HEK293 (cell line): ENCODE results near the gene OPCML.

ENCODE experiments used
- CTCF ChIA-PET: fragments of 350-600 bp; formaldehyde crosslinking; extraction: SDS; loops from one replicate; lab custom pipeline; 2021; ENCODE audit warnings: antibody characterized with exemption; lab: Yijun Ruan, JAX
- POLR2A ChIA-PET: fragments of 300-600 bp; formaldehyde crosslinking; extraction: SDS; loops from one replicate; lab custom pipeline; 2020; ENCODE audit warnings: antibody characterized with exemption, inconsistent platforms; lab: Yijun Ruan, JAX
- H3K27ac ChIP-seq: fragments of 200-500 bp; sonication (Bioruptor generic); 2 replicates; pipeline ENCODE4 v1.5.1; 2014; ENCODE audit warnings: low read depth, low read length, control low read depth, inconsistent platforms; ENCODE audit errors: extremely low read depth
- H3K36me3 ChIP-seq, 2 experiments: fragments of 200-500 bp in 1 of 2; sonication (Bioruptor generic) in 1 of 2; 1 replicate in 1 of 2; 2 replicates in 1 of 2; pipeline ENCODE4 v1.5.1; 2014 to 2017; ENCODE audit warnings: inconsistent platforms in 2 of 2, low read length in 2 of 2; ENCODE audit not compliant: control insufficient read depth in 2 of 2, insufficient read depth in 1 of 2
- H3K4me1 ChIP-seq: fragments of 200-500 bp; sonication (Bioruptor generic); 2 replicates; pipeline ENCODE4 v1.5.1; 2014; ENCODE audit warnings: mild to moderate bottlenecking, low read length, inconsistent platforms; ENCODE audit not compliant: control insufficient read depth, insufficient read depth
- H3K4me3 ChIP-seq: 2 replicates; pipeline ENCODE4 v1.5.1; 2011; ENCODE audit warnings: low read depth, mild to moderate bottlenecking, control low read depth, low read length, moderate library complexity
- H3K9me3 ChIP-seq: fragments of 200-500 bp; sonication (Bioruptor generic); 2 replicates; pipeline ENCODE4 v1.5.1; 2014; ENCODE audit warnings: low read depth, low read length, inconsistent platforms; ENCODE audit not compliant: control insufficient read depth, insufficient read depth
- GLI2 ChIP-seq: fragments of 450-650 bp; formaldehyde crosslinking; IDR thresholded peaks from 2 replicates; pipeline ENCODE4; 2017; ENCODE audit warnings: missing biosample characterization, missing genetic modification characterization, low read depth, borderline replicate concordance
- GLIS1 ChIP-seq: fragments of 450-650 bp; formaldehyde crosslinking; IDR thresholded peaks from 2 replicates; pipeline ENCODE4 v1.5.1; 2016; ENCODE audit warnings: missing biosample characterization, missing genetic modification characterization
- HOXC10 ChIP-seq: sonication (generic); formaldehyde crosslinking; IDR thresholded peaks from 2 replicates; pipeline ENCODE4 v1.8.1; 2023; ENCODE audit warnings: mild to moderate bottlenecking, missing genetic modification reagents
- KLF8 ChIP-seq: fragments of 450-650 bp; formaldehyde crosslinking; IDR thresholded peaks from 2 replicates; pipeline ENCODE4 v1.5.1; 2016; ENCODE audit warnings: missing biosample characterization, missing genetic modification characterization
- MEIS1 ChIP-seq: sonication (generic); formaldehyde crosslinking; IDR thresholded peaks from 2 replicates; pipeline ENCODE4 v1.8.1; 2022; ENCODE audit warnings: missing genetic modification reagents, mild to moderate bottlenecking, borderline replicate concordance
- OVOL3 ChIP-seq: fragments of 450-650 bp; formaldehyde crosslinking; IDR thresholded peaks from 2 replicates; pipeline ENCODE4 v1.5.1; 2016; ENCODE audit warnings: missing biosample characterization, missing genetic modification characterization
- PBX3 ChIP-seq: sonication (generic); formaldehyde crosslinking; IDR thresholded peaks from 2 replicates; pipeline ENCODE4 v1.8.1; 2022; ENCODE audit warnings: mild to moderate bottlenecking, moderate library complexity, missing genetic modification reagents
- REPIN1 ChIP-seq: fragments of 450-650 bp; formaldehyde crosslinking; IDR thresholded peaks from 2 replicates; pipeline ENCODE4 v1.5.1; 2017; ENCODE audit warnings: missing biosample characterization, missing genetic modification characterization, low read depth
- SCRT1 ChIP-seq: fragments of 450-650 bp; formaldehyde crosslinking; IDR thresholded peaks from 2 replicates; pipeline ENCODE4 v1.5.1; 2016; ENCODE audit warnings: missing biosample characterization, missing genetic modification characterization, borderline replicate concordance
- SCRT2 ChIP-seq: fragments of 450-650 bp; formaldehyde crosslinking; IDR thresholded peaks from 2 replicates; pipeline ENCODE4 v1.5.1; 2016; ENCODE audit warnings: missing biosample characterization, missing genetic modification characterization
- ZBTB10 ChIP-seq: fragments of 450-650 bp; formaldehyde crosslinking; IDR thresholded peaks from 2 replicates; pipeline ENCODE4 v1.5.1; 2016; ENCODE audit warnings: missing biosample characterization, missing genetic modification characterization
- ZFHX2 ChIP-seq: fragments of 450-650 bp; formaldehyde crosslinking; conservative IDR thresholded peaks from 2 replicates; pipeline ENCODE4 v1.5.1; 2016; ENCODE audit warnings: missing biosample characterization, missing genetic modification characterization
- ZNF140 ChIP-seq: fragments of 450-650 bp; formaldehyde crosslinking; IDR thresholded peaks from 2 replicates; pipeline ENCODE4 v1.5.1; 2016; ENCODE audit warnings: missing biosample characterization, missing genetic modification characterization
- ZNF184 ChIP-seq: fragments of 450-650 bp; IDR thresholded peaks from 2 replicates; pipeline ENCODE4 v1.5.1; 2018; ENCODE audit warnings: missing biosample characterization, mild to moderate bottlenecking, missing genetic modification characterization
- ZNF2 ChIP-seq: fragments of 450-650 bp; formaldehyde crosslinking; IDR thresholded peaks from 2 replicates; pipeline ENCODE4 v1.5.1; 2016; ENCODE audit warnings: missing biosample characterization, missing genetic modification characterization
- ZNF223 ChIP-seq: fragments of 450-650 bp; formaldehyde crosslinking; IDR thresholded peaks from 2 replicates; pipeline ENCODE4 v1.5.1; 2016; ENCODE audit warnings: missing biosample characterization, missing genetic modification characterization
- ZNF23 ChIP-seq: fragments of 450-650 bp; formaldehyde crosslinking; IDR thresholded peaks from 2 replicates; pipeline ENCODE4 v1.5.1; 2016; ENCODE audit warnings: missing biosample characterization, missing genetic modification characterization, borderline replicate concordance
- ZNF239 ChIP-seq: fragments of 450-650 bp; formaldehyde crosslinking; IDR thresholded peaks from 2 replicates; pipeline ENCODE4 v1.5.1; 2016; ENCODE audit warnings: missing biosample characterization, missing genetic modification characterization
- ZNF37A ChIP-seq: fragments of 450-650 bp; IDR thresholded peaks from 2 replicates; pipeline ENCODE4 v1.5.1; 2018; ENCODE audit warnings: missing biosample characterization, missing genetic modification characterization
- ZNF394 ChIP-seq: fragments of 450-650 bp; formaldehyde crosslinking; IDR thresholded peaks from 2 replicates; pipeline ENCODE4 v1.5.1; 2016; ENCODE audit warnings: missing biosample characterization, missing genetic modification characterization, mild to moderate bottlenecking, moderate library complexity, borderline replicate concordance
- ZNF501 ChIP-seq: fragments of 450-650 bp; formaldehyde crosslinking; IDR thresholded peaks from 2 replicates; pipeline ENCODE4 v1.5.1; 2016; ENCODE audit warnings: missing biosample characterization, missing genetic modification characterization
- ZNF518A ChIP-seq: fragments of 450-650 bp; formaldehyde crosslinking; conservative IDR thresholded peaks from 2 replicates; pipeline ENCODE4 v1.5.1; 2016; ENCODE audit warnings: low read depth, missing biosample characterization, missing genetic modification characterization
- ZNF548 ChIP-seq: fragments of 450-650 bp; formaldehyde crosslinking; IDR thresholded peaks from 2 replicates; pipeline ENCODE4 v1.5.1; 2016; ENCODE audit warnings: missing biosample characterization, missing genetic modification characterization
- ZNF654 ChIP-seq: fragments of 450-650 bp; formaldehyde crosslinking; IDR thresholded peaks from 2 replicates; pipeline ENCODE4 v1.5.1; 2016; ENCODE audit warnings: low read depth, missing biosample characterization, missing genetic modification characterization
- ZNF664 ChIP-seq: fragments of 450-650 bp; formaldehyde crosslinking; IDR thresholded peaks from 2 replicates; pipeline ENCODE4 v1.5.1; 2016; ENCODE audit warnings: missing biosample characterization, missing genetic modification characterization
- ZNF76 ChIP-seq: fragments of 450-650 bp; formaldehyde crosslinking; IDR thresholded peaks from 2 replicates; pipeline ENCODE4; 2016; ENCODE audit warnings: low read depth, missing biosample characterization, missing genetic modification characterization, borderline replicate concordance
- ZNF785 ChIP-seq: fragments of 450-650 bp; formaldehyde crosslinking; IDR thresholded peaks from 2 replicates; pipeline ENCODE4 v1.5.1; 2016; ENCODE audit warnings: missing biosample characterization, missing genetic modification characterization

OPCML gene

GRCh38 chr11:133409799-133410198, 122.5 kb downstream of the OPCML start:
- CTCF ChIA-PET = interaction anchor here (0.6 kb wide), 2 partner anchors 24 to 150 kb away, joined by 4 read pairs; no protein-coding TSS in a partner anchor
- Histone ChIP-seq H3K36me3 (no peaks in the 10 kb centered on the region), H3K4me3 (no peak overlapping the region), H3K4me1 (no peaks in the 10 kb centered on the region), H3K27ac (no peak overlapping the region), H3K9me3 (no peaks in the 10 kb centered on the region)
- TF ChIP-seq ZFHX2 (no peak), GLIS1 (no peak), ZNF654 (no peak), HOXC10 (no peak), ZNF2 (tag by site-specific recombination) (no peak), ZNF785 (tag by site-specific recombination) (no peak), ZNF518A (tag by site-specific recombination) (no peak), ZNF501 (tag by site-specific recombination) (no peak), KLF8 (tag by site-specific recombination) (no peak)
- POLR2A ChIA-PET = interaction anchor here (0.7 kb wide), 1 partner anchor 202 kb away, joined by 9 read pairs; no protein-coding TSS in a partner anchor

GRCh38 chr11:133408936-133409335, 123.4 kb downstream of the OPCML start:
- no peaks in the 10 kb centered on the region for H3K36me3 ChIP-seq
- TF ChIP-seq ZNF394 (tag by site-specific recombination) (no peak), PBX3 (CRISPR knock-in tag) (no peak), ZNF223 (tag by site-specific recombination) (no peak), ZNF184 (tag by site-specific recombination) (no peak), ZNF664 (no peak), OVOL3 (tag by site-specific recombination) (no peak), MEIS1 (CRISPR knock-in tag) (no peak), ZNF37A (tag by site-specific recombination) (no peak), ZNF76 (tag by site-specific recombination) (no peak), ZNF501 (tag by site-specific recombination) (no peak), GLI2 (no peak), SCRT1 (tag by site-specific recombination) (no peak), ZNF23 (no peak), ZNF239 (tag by site-specific recombination) (no peak), ZBTB10 (tag by site-specific recombination) (no peak), ZNF548 (tag by site-specific recombination) (no peak), ZNF140 (tag by site-specific recombination) (no peak), SCRT2 (no peak), REPIN1 (tag by site-specific recombination) (no peak)
- H3K4me3 ChIP-seq = no peak overlapping the region
- no peaks in the 10 kb centered on the region for H3K4me1 ChIP-seq
- POLR2A ChIA-PET = no interaction called here
- no peak overlapping the region for H3K27ac ChIP-seq
- CTCF ChIA-PET = interaction anchor here (0.6 kb wide), 1 partner anchor 329 kb away, joined by 4 read pairs; no protein-coding TSS in a partner anchor
- no peaks in the 10 kb centered on the region for H3K9me3 ChIP-seq
